NCI-H82 treated with DMSO at 0.1 percent for 48 hours (cell line): ENCODE data around the gene VWA8.
"Not testable (repeated sequence)": the region's sequence is repeated elsewhere in the genome, so short reads cannot be mapped to it uniquely, and the experiment has no call there.

Experiments
- DNase-seq: peaks from one replicate; lab custom pipeline; 2025; ENCODE audit not compliant: unreplicated experiment; lab: John Stamatoyannopoulos, UW

Gene VWA8

GRCh38 chr13:41858780-41859179, 102.1 kb downstream of the VWA8 start:
- DNase-seq: no peak

DNA sequence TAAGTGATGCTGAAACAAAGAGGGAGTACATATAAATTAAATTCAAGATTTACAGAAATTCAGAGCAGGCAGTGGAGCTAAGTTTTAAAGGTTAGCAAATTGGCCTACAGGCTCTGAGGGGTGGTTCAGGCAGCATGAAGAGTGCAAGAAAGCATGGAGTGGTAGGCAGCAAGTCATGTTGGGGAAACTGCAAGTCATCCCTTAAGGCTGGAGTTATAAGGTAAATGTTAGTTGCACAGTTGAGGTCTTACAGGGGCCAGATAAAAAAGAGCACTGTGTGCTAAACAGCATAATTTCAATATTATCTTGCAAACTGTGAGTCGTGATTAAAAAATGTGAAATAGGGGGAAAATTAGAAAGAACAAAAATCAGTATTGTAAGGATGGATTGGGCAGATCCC, 106.2 kb downstream of the VWA8 start:
- no peak for DNase-seq

GRCh38 chr13:41851351-41851750, 109.6 kb downstream of the VWA8 start:
- DNase-seq: no peak

GRCh38 chr13:41848435-41849255, 112.3 kb downstream of the VWA8 start:
- no peak for DNase-seq

DNA sequence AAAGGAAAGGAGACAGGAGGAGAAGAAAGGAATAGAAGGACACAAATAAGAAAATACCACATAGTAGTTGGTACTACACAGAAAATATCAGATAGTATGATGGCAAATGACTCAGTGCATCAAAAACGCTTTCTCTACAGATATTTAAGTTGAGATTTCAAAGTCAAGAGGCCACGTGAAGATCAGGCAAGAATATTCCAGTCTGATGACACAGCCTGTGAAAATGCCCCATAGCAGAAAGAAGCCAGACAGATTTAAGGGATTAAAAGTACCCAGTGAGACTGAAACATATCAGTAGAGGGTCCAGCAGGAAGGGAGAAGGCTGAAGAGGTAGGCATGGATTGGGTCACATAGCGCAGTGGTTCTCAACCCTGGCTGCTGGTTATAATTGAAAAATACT, 113.7 kb downstream of the VWA8 start:
- no peak for DNase-seq

DNA sequence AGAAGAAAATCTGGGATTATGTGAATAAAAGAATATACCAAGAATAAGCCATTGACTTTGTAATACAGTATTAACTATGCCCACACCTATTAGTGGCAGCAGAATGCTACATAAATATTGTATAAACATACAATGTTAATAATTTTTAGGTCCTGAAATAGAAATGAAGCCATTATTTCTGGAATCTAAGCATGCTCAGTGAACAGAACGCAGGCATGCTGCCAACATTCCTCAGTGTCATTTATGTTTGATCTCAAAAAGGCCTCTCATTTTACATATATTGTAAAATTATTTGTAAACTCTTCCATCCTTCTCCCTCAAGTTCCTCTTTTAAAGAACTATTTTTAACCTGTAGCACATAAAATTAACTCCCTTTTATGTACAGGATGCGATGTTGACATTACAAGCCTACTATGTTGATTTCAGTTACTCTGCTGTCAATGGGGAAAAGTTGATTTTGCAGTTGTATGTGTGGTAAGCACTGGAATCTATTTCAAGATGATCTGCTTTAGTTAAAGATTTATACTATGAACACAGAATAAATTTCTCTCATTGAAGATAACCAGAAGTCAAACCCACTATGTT, 118.8 kb downstream of the VWA8 start:
- DNase-seq: no peak

- no peak for DNase-seq
Measured at GRCh38 chr13:41837629-41838028, 123.3 kb downstream of the VWA8 start.

GRCh38 chr13:41835871-41836270, 125.0 kb downstream of the VWA8 start:
- no peak for DNase-seq

DNA sequence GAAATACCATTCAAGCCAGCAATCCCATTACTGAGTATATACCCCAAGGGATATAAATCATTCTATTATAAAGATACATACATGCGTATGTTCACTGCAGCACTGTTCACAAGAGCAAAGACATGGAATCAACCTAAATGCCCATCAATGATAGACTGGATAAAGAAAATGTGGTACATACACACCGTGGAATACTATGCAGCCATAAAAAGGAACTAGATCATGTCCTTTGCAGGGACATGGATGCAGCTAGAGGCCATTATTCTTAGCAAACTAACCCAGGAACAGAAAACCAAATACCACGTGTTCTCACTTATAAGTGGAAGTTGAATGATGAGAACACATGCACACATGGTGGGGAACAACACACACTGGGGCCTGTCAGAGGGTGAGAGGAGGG, 126.2 kb downstream of the VWA8 start:
- DNase-seq: not testable (repeated sequence)

DNA sequence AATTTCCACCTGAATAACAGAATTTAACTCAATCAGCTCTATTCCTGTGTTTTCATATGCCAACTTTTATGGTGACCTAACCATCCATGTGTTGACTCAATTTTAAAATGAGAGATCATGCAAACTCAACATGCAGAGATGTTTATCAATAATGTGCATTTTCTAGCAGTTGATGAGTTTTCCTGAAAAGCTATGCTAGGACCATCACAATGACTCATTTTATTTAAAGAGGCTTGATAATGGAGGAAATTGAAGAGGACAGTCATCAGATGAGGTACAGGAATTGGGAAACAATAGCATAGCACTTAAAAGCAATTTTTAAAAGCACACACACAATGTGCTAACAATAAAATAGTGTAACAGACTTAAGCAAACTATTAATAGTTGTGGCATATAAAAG, 127.1 kb downstream of the VWA8 start:
- DNase-seq: no peak

DNA sequence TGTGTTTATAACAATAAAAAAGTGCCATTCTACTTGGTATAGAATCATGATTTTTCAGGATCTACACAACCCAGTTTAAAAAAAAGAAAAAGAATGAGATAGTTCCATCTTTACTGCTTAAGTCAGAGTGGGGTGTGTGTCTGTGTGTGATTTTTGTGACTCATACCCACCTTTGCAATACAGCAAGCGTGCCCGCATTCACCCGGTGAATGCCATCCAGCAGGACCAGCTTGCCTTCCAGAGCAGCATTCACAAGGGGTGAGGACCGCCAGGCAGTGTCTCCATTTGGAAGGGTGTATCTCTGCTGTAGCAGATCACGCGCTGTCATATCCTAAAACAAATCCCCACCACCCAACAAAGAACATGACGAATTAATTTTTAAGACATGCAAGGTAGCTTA, 127.7 kb downstream of the VWA8 start:
- no peak for DNase-seq

DNA sequence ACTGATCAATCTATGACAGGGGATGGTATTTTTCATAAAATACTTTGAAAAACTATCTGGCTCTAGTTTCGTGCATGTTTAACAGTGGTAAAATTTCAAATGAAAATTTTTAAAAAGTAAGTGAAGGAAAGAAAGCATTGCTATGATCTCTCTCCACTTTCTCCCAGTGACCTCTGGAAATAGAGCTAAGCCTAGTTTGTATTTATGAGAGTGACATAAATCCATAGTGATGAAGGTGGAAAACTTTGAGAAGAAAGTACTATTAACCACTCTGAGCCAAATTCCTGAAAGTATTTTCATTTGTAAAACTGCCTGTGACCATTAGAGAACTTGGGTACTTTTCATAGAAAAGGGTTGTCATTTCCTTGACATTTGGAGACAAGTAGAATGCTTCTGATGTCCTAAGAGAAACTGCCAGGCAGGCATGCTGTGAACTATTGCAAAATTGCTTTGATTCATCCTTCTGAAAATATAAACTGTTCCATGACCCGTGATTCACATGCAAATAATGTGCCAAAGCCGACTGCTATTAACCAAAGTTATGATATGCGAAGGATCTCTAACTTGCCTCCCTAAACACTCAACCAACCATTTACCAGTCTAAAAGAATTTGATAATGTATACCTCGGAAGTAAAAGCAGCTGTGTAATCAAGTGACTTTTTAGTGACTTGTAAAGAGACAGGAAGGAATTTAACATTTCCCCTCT, 133.2 kb downstream of the VWA8 start:
- no peak for DNase-seq

GRCh38 chr13:41825691-41826090, 135.2 kb downstream of the VWA8 start:
- no peak for DNase-seq

DNA sequence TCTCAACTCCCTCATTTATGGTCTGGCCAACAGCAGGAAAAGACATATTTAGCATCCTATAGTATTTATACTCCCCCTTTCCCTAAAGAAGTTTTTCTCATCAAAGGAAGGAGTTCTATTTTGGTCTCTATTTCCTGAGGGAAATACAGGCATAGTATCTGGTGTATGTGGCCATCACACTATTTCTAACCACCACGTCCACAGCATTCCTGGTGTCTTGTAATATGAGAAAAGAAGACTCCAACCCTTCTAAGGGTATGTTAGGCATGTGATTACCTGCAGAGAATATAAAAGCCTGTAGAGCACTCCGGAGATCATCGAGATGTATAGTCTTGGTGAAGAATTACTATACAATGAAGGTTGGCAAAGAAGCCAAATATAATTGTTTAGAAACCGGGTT, 137.4 kb downstream of the VWA8 start:
- no peak for DNase-seq

- no peak for DNase-seq
Measured at GRCh38 chr13:41822560-41822959, 138.3 kb downstream of the VWA8 start.

- no peak for DNase-seq
Measured at GRCh38 chr13:41821238-41821594, 139.7 kb downstream of the VWA8 start.

- DNase-seq: peak; percentile 90
Measured at GRCh38 chr13:41820581-41821237, 140.2 kb downstream of the VWA8 start.

GRCh38 chr13:41816057-41816456, 144.9 kb downstream of the VWA8 start:
- DNase-seq: no peak

DNA sequence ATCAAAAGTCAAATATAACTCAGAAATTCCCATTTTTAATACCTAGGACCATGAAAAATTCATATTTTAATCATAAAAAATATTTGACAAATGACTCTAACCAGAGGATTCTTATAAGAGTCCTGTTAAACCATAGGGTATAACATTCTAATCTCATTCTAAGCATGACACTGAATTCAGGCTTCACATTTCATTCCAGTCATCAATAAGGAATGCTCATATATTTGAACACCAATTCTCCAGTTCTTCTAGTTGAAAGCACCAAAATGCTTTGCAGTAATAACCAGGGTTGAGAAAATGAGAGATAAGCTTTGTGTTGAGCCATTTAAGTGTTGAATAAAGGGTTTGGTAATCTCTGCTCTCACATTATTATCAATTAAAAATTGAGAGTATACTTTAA, 147.5 kb downstream of the VWA8 start:
- no peak for DNase-seq

DNA sequence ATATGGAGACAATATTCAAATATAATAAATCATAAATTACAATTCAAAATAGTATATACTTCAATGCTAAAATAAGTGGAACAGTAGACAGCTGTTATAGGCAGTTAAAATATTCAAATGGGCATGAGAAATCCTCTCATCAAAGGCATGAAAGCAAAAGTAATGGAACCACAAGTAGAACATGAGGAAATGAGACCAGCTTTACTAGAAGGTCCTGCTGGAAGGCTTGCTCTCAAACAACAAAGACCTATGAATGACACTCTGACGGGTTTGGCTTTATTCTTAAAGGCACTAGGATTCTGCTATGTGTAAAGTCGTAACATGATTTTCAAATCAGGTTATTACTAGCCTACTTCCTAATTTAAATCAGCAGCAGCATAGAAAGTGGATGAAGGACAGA, 148.1 kb downstream of the VWA8 start:
- DNase-seq: no peak

DNA sequence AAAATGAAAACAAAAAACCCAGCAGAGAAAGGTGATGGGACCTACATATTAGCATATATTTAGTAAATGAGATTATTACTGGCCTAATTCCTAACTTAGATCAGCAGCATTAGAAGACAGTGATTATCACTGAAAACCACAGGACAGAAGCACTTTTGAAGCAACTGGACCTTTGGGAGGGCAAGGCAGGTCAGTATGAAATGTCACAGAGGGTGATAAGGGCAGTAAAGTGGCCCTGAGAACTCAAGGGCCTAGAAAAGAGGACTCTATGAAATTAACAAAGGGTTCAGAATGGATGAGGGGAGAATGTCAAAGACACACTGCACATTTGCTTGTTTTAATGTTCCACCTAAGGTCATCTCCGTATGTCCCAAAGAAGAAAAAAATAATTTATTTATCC, 148.7 kb downstream of the VWA8 start:
- DNase-seq: no peak

GRCh38 chr13:41811588-41812021, 149.3 kb downstream of the VWA8 start:
- DNase-seq: no peak
